GM12892 (cell line): ENCODE measurements around the gene CCT5.

Experiments used
- POLR2A ChIP-seq: IDR thresholded peaks from 2 replicates; pipeline ENCODE4 v1.6.1; 2011; ENCODE audit warnings: low read depth, low read length, control low read depth
- POLR2AphosphoS5 ChIP-seq: IDR thresholded peaks from 2 replicates; pipeline ENCODE4 v1.6.1; 2011; ENCODE audit warnings: low read depth, low read length, control low read depth

DNA sequence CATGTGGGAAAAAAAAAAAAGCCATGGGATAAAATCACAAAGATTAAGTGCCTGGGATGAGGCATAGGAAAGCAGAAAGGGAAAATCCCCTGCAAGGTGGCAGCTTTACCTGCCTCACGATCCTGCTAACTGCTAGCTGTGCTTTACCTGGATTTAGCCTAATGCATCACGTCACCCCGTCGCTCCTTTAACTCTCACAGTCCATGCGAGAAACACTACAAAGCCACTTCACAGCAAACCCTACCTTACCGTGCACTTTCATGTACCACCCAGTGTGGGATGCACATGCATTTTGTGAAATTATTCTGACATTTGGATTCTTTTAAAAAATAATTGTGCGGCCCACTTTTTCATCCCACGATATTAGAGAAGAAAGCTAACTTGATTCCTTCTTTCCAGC lies 31.4 kb upstream of the CCT5 start:
- TF ChIP-seq POLR2AphosphoS5 (no peak), POLR2A (no peak)
